Measurements from ENCODE around the gene TNRC6A.
"Not testable (repeated sequence)": the region's sequence is repeated elsewhere in the genome, so short reads cannot be mapped to it uniquely, and the experiment has no call there.

TNRC6A gene

DNA sequence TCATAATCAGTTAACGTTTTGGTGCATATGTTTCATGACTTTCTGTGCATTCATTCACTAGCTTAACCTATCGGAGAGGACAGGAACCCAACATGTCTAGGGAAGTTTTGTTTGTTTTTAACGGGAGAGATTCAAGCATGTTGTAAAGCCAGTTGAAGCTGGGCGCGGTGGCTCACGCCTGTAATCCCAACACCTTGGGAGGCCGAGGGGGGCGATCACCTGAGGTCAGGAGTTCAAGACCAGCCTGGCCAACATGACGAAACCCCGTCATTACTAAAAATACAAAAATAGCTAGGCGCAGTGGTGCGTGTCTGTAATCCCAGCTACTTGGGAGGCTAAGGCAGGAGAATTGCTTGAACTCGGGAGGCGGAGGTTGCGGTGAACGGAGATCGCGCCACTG, 1.4 kb upstream of the TNRC6A start:
- no peak for DNase-seq (ENCODE audit: low read depth in 3 of 3)

DNA sequence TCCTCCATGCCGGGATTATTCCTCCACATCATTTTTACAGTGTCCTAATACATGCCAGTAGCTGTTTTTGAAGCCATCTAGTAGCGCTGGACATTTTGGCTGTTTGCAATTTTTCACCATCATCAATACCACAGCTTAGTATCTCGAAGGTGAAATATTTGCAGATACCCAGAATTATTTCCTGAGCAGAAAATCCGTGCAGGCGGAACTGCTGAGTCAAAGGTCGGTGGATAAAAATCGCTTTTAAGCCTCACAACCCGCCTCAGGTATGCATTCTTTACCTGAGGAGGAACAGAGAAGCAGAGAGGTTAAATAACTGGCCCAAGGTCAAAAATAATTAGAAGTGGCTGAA, 584 bp upstream of the TNRC6A start:
- peak in 2 of 3 experiments; percentile 9 to 14 for DNase-seq (ENCODE audit: low read depth in 3 of 3)

DNA sequence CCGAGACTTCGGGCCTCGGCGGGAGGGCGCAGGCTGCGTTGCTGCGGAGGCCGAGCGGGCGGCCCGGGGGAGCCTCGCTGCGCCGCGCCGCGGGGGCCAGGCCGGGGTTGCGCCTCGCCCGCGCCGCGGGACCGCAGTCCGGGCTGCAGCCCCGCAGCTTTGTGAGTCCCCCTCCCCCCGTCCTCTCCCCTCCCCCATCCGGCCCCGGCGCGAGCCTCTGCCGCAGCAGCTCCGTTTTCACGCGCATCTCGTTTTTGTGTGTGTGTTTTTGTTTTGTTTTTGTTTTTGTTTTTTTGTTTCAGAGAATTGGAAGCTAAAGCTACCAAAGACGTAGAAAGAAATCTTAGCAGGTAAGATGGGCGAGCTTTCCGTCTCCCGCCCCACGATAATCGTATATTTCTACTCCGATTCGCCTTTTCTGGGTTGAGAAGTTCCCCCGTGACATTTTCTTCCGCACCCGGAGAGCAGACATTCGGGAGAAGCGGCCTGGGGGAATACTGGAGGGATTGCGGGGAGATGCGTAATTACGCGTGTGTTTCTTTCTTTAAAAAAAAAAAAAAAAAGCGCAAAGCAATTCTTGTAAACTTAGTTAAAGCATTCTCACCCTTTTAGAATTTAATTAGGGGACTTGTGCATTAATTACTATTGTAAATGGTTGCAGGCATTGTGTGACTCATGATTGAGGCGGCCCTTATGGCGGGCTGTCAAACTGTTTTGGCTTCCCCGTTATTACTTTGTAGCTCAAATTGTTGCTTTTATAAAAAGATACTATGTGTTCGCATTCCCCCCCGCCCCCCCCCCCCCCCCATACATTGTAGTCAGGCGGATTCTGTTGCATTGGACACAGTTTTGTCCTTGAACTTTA, 732 bp downstream of the TNRC6A start:
- DNase-seq (ENCODE audit: low read depth in 3 of 3), result peak in 2 of 3 experiments; percentile 9 to 23

DNA sequence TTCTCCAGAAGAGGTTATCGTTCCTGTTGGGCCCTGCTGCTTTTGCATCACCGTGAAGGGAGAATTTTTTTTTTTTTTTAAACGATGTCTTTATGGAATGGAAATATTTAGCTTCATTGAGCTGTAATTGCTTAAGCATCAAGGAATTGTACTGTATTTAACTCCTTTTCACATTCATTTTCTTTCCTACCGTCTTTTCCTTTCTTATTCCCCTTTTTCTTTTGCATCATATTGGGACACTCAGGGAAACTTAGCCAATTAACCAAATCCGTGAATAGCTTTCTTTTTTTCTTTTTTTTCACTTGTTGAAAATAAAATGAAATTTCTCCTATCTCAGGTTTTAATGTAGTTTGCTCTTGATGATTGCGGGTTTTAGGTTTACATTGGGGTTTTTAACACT, 1.5 kb downstream of the TNRC6A start:
- no peak for DNase-seq (ENCODE audit: low read depth in 3 of 3)

- no peak for DNase-seq (ENCODE audit: low read depth in 3 of 3)
Observed at GRCh38 chr16:24731722-24732419, 2.4 kb downstream of the TNRC6A start.

DNA sequence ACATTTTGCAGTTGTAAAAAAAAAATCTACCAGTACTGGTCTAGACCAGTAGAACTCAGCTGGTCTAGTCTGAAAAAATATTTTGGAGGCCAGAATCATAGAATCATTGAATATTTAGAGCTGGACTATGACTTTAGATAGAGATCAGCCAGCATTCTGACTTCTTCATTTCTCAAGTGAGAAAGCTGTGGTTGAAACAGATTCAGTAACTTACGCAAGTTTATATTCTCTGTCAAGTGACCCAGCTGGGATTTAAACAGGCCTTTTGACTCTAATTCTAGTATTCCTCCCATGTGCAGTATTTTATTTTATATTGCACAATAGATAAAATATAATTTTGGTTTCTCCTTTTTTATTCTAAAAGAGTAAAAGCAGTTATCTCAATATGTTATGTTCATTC, 4.9 kb downstream of the TNRC6A start:
- DNase-seq (ENCODE audit: low read depth in 3 of 3), result no peak

DNA sequence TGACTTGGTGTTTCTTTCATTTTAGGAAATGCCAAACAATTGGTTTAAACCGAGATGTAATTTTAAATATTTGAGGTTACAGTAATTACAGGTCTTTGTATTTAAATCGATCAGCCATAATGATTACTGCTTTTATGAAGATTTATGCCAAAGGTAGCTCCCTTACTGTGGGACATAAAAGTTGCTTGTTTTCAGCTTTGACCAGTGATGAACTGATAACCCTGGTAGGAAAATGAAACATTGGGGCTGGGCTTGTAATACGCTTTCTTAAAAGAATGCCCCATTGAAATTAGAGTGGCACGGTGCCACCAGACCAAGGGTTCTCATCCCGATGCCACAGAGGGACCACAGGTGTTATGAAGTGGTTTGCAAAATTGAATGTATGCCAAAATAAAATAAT, 7.3 kb downstream of the TNRC6A start:
- DNase-seq (ENCODE audit: low read depth in 3 of 3), result no peak

- no peak for DNase-seq (ENCODE audit: low read depth in 3 of 3)
Observed at GRCh38 chr16:24737391-24737871, 8.0 kb downstream of the TNRC6A start.

GRCh38 chr16:24737916-24738594, 8.6 kb downstream of the TNRC6A start:
- no peak for DNase-seq (ENCODE audit: low read depth in 3 of 3)

DNA sequence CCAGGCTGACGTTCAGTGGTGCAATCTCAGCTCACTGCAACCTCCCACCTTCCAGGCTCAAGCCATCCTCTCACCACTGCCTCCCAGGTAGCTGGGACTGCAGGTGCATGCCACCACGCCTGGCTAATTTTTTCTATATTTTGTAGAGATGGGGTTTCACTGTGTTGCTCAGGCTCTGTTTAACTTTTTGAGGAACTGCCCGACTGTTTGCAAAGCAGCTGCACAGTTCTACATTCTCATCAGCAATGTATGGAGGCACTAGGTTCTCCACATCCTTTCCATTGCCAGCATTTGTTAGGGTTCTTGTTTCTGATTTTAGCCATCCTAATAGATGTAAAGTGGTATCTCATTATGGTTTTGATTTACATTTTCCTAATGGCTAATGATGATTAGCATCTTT, 9.4 kb downstream of the TNRC6A start:
- DNase-seq (ENCODE audit: low read depth in 3 of 3), result no peak

GRCh38 chr16:24741862-24742261, 12.4 kb downstream of the TNRC6A start:
- DNase-seq (ENCODE audit: low read depth in 3 of 3), result no peak

DNA sequence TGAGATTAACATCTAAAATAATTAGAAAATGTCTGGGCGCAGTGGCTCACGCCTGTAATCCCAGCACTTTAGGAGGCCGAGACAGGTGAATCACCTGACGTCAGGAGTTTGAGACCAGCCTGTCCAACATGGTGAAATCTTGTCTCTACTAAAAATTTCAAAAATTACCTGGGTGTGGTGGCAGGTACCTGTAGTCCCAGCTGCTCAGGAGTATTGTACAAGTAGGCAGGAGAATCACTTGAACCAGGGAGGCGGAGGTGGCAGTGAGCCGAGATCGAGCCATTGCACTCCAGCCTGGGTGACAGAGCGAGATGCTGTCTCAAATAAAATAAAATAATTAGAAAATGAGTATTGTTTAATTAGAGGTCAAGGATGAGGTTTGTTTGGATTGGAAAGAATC, 13.2 kb downstream of the TNRC6A start:
- not testable (repeated sequence) for DNase-seq (ENCODE audit: low read depth in 3 of 3)

DNA sequence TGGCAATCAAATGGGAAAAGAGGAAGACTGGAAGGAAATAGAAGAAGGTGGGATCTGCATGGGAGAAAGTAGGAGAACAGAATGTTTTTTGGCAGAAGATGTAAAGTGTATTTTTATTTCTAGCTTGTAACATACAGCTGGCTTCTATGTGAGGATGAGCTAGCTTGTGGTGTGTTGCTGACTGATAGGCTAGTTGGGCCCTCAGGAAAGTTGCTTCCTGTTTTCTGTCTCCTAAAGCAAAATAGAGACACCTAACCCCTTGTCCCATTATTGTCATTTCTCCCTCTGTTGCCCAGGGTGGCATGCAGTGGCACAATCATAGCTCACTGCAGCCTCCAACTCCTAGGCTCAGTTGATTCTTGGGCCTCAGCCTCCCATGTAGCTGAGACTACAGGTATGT, 15.9 kb downstream of the TNRC6A start:
- DNase-seq (ENCODE audit: low read depth in 3 of 3), result no peak

GRCh38 chr16:24745791-24746190, 16.3 kb downstream of the TNRC6A start:
- no peak for DNase-seq (ENCODE audit: low read depth in 3 of 3)

DNA sequence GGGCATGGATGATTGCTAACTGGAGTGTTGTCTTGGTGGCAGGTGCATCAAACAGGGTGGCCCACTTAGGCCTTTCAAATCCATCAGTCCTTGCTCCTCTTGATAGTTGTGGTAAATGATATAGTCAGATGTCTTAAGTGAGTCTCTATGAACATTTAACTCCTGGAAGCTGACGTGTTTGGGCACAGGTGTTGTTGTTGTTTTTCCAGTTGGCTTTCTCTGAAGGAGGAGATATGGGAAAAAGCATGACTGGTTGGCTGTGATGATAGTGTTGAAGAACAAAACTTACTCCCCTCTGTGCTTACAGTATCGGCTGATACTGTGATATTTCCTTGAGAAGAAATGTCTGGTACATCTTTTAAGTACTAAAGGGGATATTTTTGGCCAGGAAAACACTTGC, 18.0 kb downstream of the TNRC6A start:
- DNase-seq (ENCODE audit: low read depth in 3 of 3), result no peak

GRCh38 chr16:24748242-24748641, 18.8 kb downstream of the TNRC6A start:
- DNase-seq (ENCODE audit: low read depth in 3 of 3), result no peak

GRCh38 chr16:24749310-24749709, 19.9 kb downstream of the TNRC6A start:
- DNase-seq (ENCODE audit: low read depth in 3 of 3), result no peak

DNA sequence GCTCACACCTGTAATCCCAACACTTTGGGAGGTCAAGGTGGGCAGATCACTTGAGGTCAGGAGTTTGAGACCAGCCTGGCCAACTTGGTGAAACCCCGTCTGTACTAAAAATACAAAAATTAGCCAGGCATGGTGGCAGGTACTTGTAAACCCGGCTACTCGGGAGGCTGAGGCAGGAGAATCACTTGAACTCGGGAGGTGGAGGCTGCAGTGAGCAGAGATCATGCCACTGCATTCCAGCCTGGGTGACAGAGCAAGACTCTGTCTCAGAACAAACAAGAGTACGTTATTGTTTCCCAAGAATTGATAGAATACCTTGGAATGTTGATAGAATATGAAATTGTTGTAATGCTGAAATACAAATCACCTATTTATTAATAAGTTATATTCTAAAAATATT, 20.4 kb downstream of the TNRC6A start:
- not testable (repeated sequence) for DNase-seq (ENCODE audit: low read depth in 3 of 3)

GRCh38 chr16:24753000-24753399, 23.5 kb downstream of the TNRC6A start:
- DNase-seq (ENCODE audit: low read depth in 3 of 3), result no peak

- DNase-seq (ENCODE audit: low read depth in 3 of 3), result no peak
Observed at GRCh38 chr16:24753437-24753836, 24.0 kb downstream of the TNRC6A start.

GRCh38 chr16:24754543-24754942, 25.1 kb downstream of the TNRC6A start:
- DNase-seq (ENCODE audit: low read depth in 3 of 3), result no peak

DNA sequence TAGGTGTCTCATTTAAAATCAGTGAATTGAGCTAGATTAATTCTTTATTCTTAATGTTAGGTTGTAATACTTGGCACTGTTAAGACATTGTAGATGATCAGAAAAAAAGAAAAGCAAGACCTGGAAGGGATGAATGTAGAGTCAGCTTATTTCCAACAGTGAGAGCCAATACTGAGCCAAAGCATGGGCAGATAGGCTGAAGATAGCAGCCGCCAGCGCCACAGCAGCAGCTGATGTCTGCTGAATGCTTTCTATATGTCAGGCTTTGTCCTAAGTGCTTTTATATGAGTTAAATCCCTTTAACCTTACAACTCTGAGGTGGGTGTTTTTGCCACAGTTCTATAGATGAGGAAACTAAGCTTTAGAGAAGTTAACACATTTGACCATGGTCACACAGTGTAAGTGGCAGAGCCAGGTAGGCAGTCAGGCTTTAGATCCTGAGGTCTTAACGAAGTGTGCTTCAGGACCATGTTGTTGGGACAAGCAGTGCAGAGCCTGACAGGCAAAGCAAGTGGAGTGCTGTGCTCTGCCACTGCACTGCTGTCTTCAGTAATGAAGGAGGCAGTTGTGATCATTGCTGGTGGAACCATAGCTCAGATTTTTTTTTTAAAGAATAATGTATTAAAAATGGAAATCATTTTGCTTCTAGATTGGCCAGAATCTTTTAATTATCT, 25.9 kb downstream of the TNRC6A start:
- DNase-seq (ENCODE audit: low read depth in 3 of 3), result no peak
